ENCODE results near the gene COL4A1. TPM values are rescaled to one million over a fixed set of nuclear protein-coding genes. Genes with fewer than 3 reads are reported as not detected.

COL4A1 gene
- polyA plus RNA-seq, 1 donor (not counting 4 experiments of a cell fraction or from before 2014, with no cell fraction given), result 22.3 TPM

DNA sequence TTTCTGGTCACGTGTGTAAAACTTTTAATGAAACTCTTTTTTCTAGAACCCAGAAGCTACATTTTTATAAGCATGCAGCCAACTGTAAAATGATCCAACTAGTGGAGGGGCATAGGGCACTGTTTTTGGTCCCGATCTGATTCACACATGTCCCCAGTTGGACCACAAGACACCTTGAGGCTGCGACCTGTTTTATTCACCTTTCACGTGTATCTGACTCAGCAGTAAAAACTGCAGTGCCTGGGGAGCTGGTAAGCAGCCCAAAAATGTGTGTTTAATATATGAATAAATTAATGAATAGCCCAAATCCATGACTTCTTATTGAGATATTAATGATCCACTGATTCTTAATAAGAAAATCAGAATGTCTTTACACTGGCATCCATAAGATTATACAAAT lies 140.4 kb downstream of the COL4A1 start:
- H3K4me1 ChIP-seq (ENCODE audit: control insufficient read depth, extremely low read depth, insufficient read depth, low read length), result peaks cover 8% of the 10 kb centered on the region
- TF ChIP-seq, protein P1, sequence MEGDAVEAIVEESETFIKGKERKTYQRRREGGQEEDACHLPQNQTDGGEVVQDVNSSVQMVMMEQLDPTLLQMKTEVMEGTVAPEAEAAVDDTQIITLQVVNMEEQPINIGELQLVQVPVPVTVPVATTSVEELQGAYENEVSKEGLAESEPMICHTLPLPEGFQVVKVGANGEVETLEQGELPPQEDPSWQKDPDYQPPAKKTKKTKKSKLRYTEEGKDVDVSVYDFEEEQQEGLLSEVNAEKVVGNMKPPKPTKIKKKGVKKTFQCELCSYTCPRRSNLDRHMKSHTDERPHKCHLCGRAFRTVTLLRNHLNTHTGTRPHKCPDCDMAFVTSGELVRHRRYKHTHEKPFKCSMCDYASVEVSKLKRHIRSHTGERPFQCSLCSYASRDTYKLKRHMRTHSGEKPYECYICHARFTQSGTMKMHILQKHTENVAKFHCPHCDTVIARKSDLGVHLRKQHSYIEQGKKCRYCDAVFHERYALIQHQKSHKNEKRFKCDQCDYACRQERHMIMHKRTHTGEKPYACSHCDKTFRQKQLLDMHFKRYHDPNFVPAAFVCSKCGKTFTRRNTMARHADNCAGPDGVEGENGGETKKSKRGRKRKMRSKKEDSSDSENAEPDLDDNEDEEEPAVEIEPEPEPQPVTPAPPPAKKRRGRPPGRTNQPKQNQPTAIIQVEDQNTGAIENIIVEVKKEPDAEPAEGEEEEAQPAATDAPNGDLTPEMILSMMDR (optimal IDR thresholded peaks at IDR 0.05 in 1 of 3, IDR thresholded peaks at IDR 0.05 in 1 of 3, conservative IDR thresholded peaks at IDR 0.05 in 1 of 3; ENCODE audit: extremely low read depth in 1 of 3, insufficient read depth in 2 of 3, low read length in 3 of 3), result no peak
- no peak for TF ChIP-seq EZH2 (IDR thresholded peaks at IDR 0.05; ENCODE audit: low read length)
- H3K27ac ChIP-seq (ENCODE audit: control insufficient read depth, insufficient read depth, low read length), result no peak overlapping the region
- H3K4me2 ChIP-seq (ENCODE audit: control insufficient read depth, extremely low read depth, insufficient read depth, low read depth, low read length), result no peak overlapping the region
- H4K20me1 ChIP-seq (ENCODE audit: control insufficient read depth, extremely low read depth, insufficient read depth, low read length), result no peaks in the 10 kb centered on the region
- no peak overlapping the region for H3K9ac ChIP-seq (ENCODE audit: control insufficient read depth, extremely low read depth, insufficient read depth, low read length)
- no peak for DNase-seq (ENCODE audit: low read depth, low spot score)
- H3K9me1 ChIP-seq (ENCODE audit: control insufficient read depth, extremely low read depth, insufficient read depth, low read length), result no peaks in the 10 kb centered on the region
- dilution Hi-C loops (cut with MboI; ENCODE audit: extremely low pct_ligation_motif_present, low sequenced_read_pairs), result no loop called here
- peaks cover 16 to 23% of the 10 kb centered on the region in 2 experiments for H3K36me3 ChIP-seq (ENCODE audit: control insufficient read depth in 2 of 2, extremely low read depth in 1 of 2, insufficient read depth in 2 of 2, low read length in 2 of 2)
- no peak overlapping the region for H3K4me3 ChIP-seq (ENCODE audit: control insufficient read depth in 2 of 3, extremely low read depth in 1 of 3, insufficient read depth in 2 of 3, low read depth in 1 of 3, low read length in 3 of 3)
- H3K79me2 ChIP-seq (ENCODE audit: control insufficient read depth, insufficient read depth, low read length), result no peaks in the 10 kb centered on the region
- FAIRE-seq, result no peak
- no peak overlapping the region for H2AFZ ChIP-seq (ENCODE audit: control insufficient read depth, low read length)
- no peaks in the 10 kb centered on the region for H3K9me3 ChIP-seq (ENCODE audit: control insufficient read depth, low read depth, low read length)
- no peaks in the 10 kb centered on the region for H3K27me3 ChIP-seq (ENCODE audit: control insufficient read depth, extremely low read depth, insufficient read depth, low read length)

DNA sequence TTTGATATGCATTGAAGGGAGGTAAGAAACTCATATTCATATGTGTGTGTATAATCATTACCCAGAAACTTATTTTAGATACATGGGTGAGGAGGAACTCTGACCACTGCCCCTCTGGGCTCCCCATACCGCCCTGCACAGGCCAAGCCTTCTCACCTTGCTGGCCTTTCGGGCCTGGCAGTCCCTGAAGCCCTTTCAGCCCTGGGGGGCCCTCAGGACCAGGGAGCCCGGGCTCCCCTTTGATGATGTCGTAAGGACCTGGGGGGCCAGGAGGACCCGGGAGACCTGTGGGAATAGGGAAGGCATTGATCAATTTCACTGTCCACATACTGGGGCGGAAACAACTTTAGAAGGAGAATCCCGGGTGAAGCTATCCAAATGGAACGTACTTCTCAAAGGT lies 142.3 kb downstream of the COL4A1 start:
- FAIRE-seq (no peak), DNase-seq (ENCODE audit: low read depth, low spot score) (no peak)
- no peaks in the 10 kb centered on the region for H4K20me1 ChIP-seq (ENCODE audit: control insufficient read depth, extremely low read depth, insufficient read depth, low read length)
- H3K79me2 ChIP-seq (ENCODE audit: control insufficient read depth, insufficient read depth, low read length), result no peaks in the 10 kb centered on the region
- no peak overlapping the region for H2AFZ ChIP-seq (ENCODE audit: control insufficient read depth, low read length)
- H3K4me3 ChIP-seq (ENCODE audit: control insufficient read depth in 2 of 3, extremely low read depth in 1 of 3, insufficient read depth in 2 of 3, low read depth in 1 of 3, low read length in 3 of 3), result no peak overlapping the region
- peaks cover 8% of the 10 kb centered on the region for H3K4me1 ChIP-seq (ENCODE audit: control insufficient read depth, extremely low read depth, insufficient read depth, low read length)
- H3K27me3 ChIP-seq (ENCODE audit: control insufficient read depth, extremely low read depth, insufficient read depth, low read length), result no peaks in the 10 kb centered on the region
- no peak overlapping the region for H3K9ac ChIP-seq (ENCODE audit: control insufficient read depth, extremely low read depth, insufficient read depth, low read length)
- H3K36me3 ChIP-seq (ENCODE audit: control insufficient read depth in 2 of 2, extremely low read depth in 1 of 2, insufficient read depth in 2 of 2, low read length in 2 of 2), result peaks cover 14 to 23% of the 10 kb centered on the region in 2 experiments
- no peak overlapping the region for H3K27ac ChIP-seq (ENCODE audit: control insufficient read depth, insufficient read depth, low read length)
- dilution Hi-C loops (cut with MboI; ENCODE audit: extremely low pct_ligation_motif_present, low sequenced_read_pairs), result no loop called here
- H3K4me2 ChIP-seq (ENCODE audit: control insufficient read depth, extremely low read depth, insufficient read depth, low read depth, low read length), result no peak overlapping the region
- TF ChIP-seq, protein P1 (optimal IDR thresholded peaks at IDR 0.05 in 1 of 3, IDR thresholded peaks at IDR 0.05 in 1 of 3, conservative IDR thresholded peaks at IDR 0.05 in 1 of 3; ENCODE audit: extremely low read depth in 1 of 3, insufficient read depth in 2 of 3, low read length in 3 of 3), result no peak
- TF ChIP-seq EZH2 (IDR thresholded peaks at IDR 0.05; ENCODE audit: low read length), result no peak
- no peaks in the 10 kb centered on the region for H3K9me1 ChIP-seq (ENCODE audit: control insufficient read depth, extremely low read depth, insufficient read depth, low read length)
- no peaks in the 10 kb centered on the region for H3K9me3 ChIP-seq (ENCODE audit: control insufficient read depth, low read depth, low read length)

Data from keratinocyte (primary cell).